HepG2 (cell line): Measurements from ENCODE around the gene LIPT1. TPM values are rescaled to one million over a fixed set of nuclear protein-coding genes. Genes with fewer than 3 reads are reported as not detected.
A peak's percentile ranks its signal among the peaks of the same experiment; 100 is the strongest.

ENCODE experiments used
- ATAC-seq: fragments of 200-7000 bp; cut with Tn5 transposase; 3 replicates; pipeline ENCODE4 v1.9.1; 2020; ENCODE audit warnings: mild to moderate bottlenecking, moderate library complexity
- BruUV-seq: library from RNA; stranded (reverse); fragments of 400-500 nt; replicated peaks from 2 replicates; lab custom pipeline; 2021; lab: Mats Ljungman, UMichigan
- CTCF ChIA-PET: fragments of 300-600 bp; formaldehyde crosslinking; extraction: SDS; loops from one replicate; lab custom pipeline; 2021; ENCODE audit warnings: low total read pairs, inconsistent platforms, low intra/inter-chr PET ratio; lab: Yijun Ruan, JAX
- POLR2A ChIA-PET: fragments of 350-600 bp; sonication (Branson Sonifier 250); formaldehyde crosslinking; loops from one replicate; lab custom pipeline; 2020; ENCODE audit warnings: antibody characterized with exemption, inconsistent platforms; lab: Yijun Ruan, JAX
- DNase-seq: peaks from one replicate; pipeline ENCODE4 v3.0.0-alpha.2; 2015; ENCODE audit warnings: low spot score
- FAIRE-seq: peaks from 3 replicates; lab custom pipeline; 2011; peaks lifted over from hg19 to GRCh38; lab: Jason Lieb, UNC
- H2AFZ ChIP-seq: one replicate; pipeline ENCODE4 v1.6.1; 2011; ENCODE audit warnings: low read length, inconsistent platforms
- H3K27ac ChIP-seq: fragments of 300-600 bp; 3 replicates; pipeline ENCODE4 v1.8.0; 2011; ENCODE audit warnings: mixed run types, mild to moderate bottlenecking, mixed read lengths, low read length, inconsistent platforms; ENCODE audit not compliant: insufficient read depth; ENCODE audit errors: extremely low read length
- H3K27me3 ChIP-seq, 2 experiments: fragments of 200-600 bp in 1 of 2; 2 replicates in 1 of 2; 3 replicates in 1 of 2; pipeline versions ENCODE4 v1.6.0 to v1.8.0; 2011; ENCODE audit warnings: low read length in 2 of 2, mild to moderate bottlenecking in 2 of 2, moderate library complexity in 2 of 2, inconsistent platforms in 1 of 2; ENCODE audit not compliant: insufficient read depth in 2 of 2, control insufficient read depth in 1 of 2
- H3K36me3 ChIP-seq, 2 experiments: fragments of 200-600 bp in 1 of 2; replicated peaks in 1 of 2; 2 replicates in 1 of 2; 3 replicates in 1 of 2; pipeline versions ENCODE4 v1.5.1 to v1.8.0; 2011; ENCODE audit warnings: low read length in 2 of 2, inconsistent platforms in 1 of 2; ENCODE audit not compliant: insufficient read depth in 2 of 2, control insufficient read depth in 1 of 2
- H3K4me1 ChIP-seq: 2 replicates; pipeline ENCODE4 v1.5.1; 2012; ENCODE audit warnings: low read length, inconsistent platforms; ENCODE audit not compliant: insufficient read depth
- H3K4me2 ChIP-seq: 2 replicates; pipeline ENCODE4 v1.6.0; 2011; ENCODE audit warnings: low read depth, low read length, inconsistent platforms
- H3K4me3 ChIP-seq, 3 experiments: fragments of 200-600 bp in 1 of 3; sonication (generic), shearing (Covaris generic) in 1 of 3; replicated peaks in 1 of 3; 2 replicates each; pipeline ENCODE4 v1.5.1; 2011 to 2016; ENCODE audit warnings: low read length in 3 of 3, inconsistent platforms in 2 of 3, low read depth in 2 of 3, mild to moderate bottlenecking in 2 of 3, control low read depth in 1 of 3, mixed read lengths in 1 of 3; ENCODE audit not compliant: insufficient read depth in 1 of 3
- H3K79me2 ChIP-seq: one replicate; pipeline ENCODE4 v1.6.1; 2011; ENCODE audit warnings: low read length, inconsistent platforms; ENCODE audit not compliant: insufficient read depth
- H3K9ac ChIP-seq: 2 replicates; pipeline ENCODE4 v1.6.0; 2011; ENCODE audit warnings: mild to moderate bottlenecking, low read depth, low read length, inconsistent platforms; ENCODE audit not compliant: insufficient read depth
- H3K9me3 ChIP-seq: 2 replicates; pipeline ENCODE4 v1.5.1; 2012; ENCODE audit warnings: mild to moderate bottlenecking, low read length
- H4K20me1 ChIP-seq: 2 replicates; pipeline ENCODE4 v1.6.0; 2011; ENCODE audit warnings: inconsistent platforms, mild to moderate bottlenecking, low read length, moderate library complexity; ENCODE audit not compliant: insufficient read depth
- KLF9 ChIP-seq: IDR thresholded peaks from 2 replicates; pipeline ENCODE4 v1.6.1; 2016; ENCODE audit warnings: low read depth
- NFYC ChIP-seq: IDR thresholded peaks from 2 replicates; pipeline ENCODE4 v1.6.1; 2016; ENCODE audit warnings: missing genetic modification reagents, missing compliant biosample characterization
- PRMT3 ChIP-seq: sonication (generic); formaldehyde crosslinking; IDR thresholded peaks from 2 replicates; pipeline ENCODE4 v1.8.1; 2022; ENCODE audit warnings: low read depth, mild to moderate bottlenecking, moderate library complexity, missing genetic modification reagents, borderline replicate concordance
- RFX3 ChIP-seq: IDR thresholded peaks from 2 replicates; pipeline ENCODE4 v1.6.1; 2016; ENCODE audit warnings: missing biosample characterization, missing genetic modification reagents
- RORA ChIP-seq: sonication (generic); formaldehyde crosslinking; IDR thresholded peaks from 2 replicates; pipeline ENCODE4 v1.5.0; 2020; ENCODE audit warnings: mild to moderate bottlenecking, missing genetic modification reagents, moderate library complexity
- ZNF18 ChIP-seq: sonication (generic); formaldehyde crosslinking; IDR thresholded peaks from 2 replicates; pipeline ENCODE4 v1.8.0; 2022; ENCODE audit warnings: mild to moderate bottlenecking, missing genetic modification reagents; ENCODE audit not compliant: insufficient replicate concordance
- ZNF24 ChIP-seq: fragments of 450-650 bp; IDR thresholded peaks from 2 replicates; pipeline ENCODE4 v1.6.1; 2017; ENCODE audit warnings: antibody characterized with exemption, mild to moderate bottlenecking
- ZSCAN30 ChIP-seq: sonication (generic); formaldehyde crosslinking; IDR thresholded peaks from 2 replicates; pipeline ENCODE4 v1.5.0; 2020; ENCODE audit warnings: mild to moderate bottlenecking, missing genetic modification reagents
- WGBS: methylation state at CpG from one replicate; pipeline ENCODE4 v1.1.6; 2017; ENCODE audit warnings: low lambda C conversion rate; 5-methylcytosine and 5-hydroxymethylcytosine counted together
- in situ Hi-C: cut with HindIII; loops from 2 replicates; pipeline ENCODE4 v1.10.0; 2017; ENCODE audit warnings: low pct_unique_long_range_greater_than_20kb; ENCODE audit not compliant: extremely low pct_ligation_motif_present
- intact Hi-C: fragments of 100-400 bp; cut with micrococcal nuclease; formaldehyde crosslinking; loops from one replicate; pipeline ENCODE4 v1.10.0; 2022; ENCODE audit not compliant: unreplicated experiment
- polyA plus RNA-seq, 8 experiments: library from polyadenylated mRNA; depleted of rRNA in 3 of 8; stranded (reverse) in 7 of 8; unstranded in 1 of 8; fragments of >200 nt; fragmentation: Illumina TruSeq in 4 of 8; extraction: Trizol in 4 of 8; gene quantifications; 2 replicates each; pipeline versions ENCODE4 v1.2.1 to v1.2.3, GENCODE V29; 2011 to 2016; ENCODE audit warnings: low read depth in 4 of 8, missing spikeins in 1 of 8, mixed read lengths in 1 of 8; ENCODE audit not compliant: insufficient read depth in 1 of 8
- total RNA-seq, 5 experiments: library from RNA; depleted of rRNA; stranded (reverse); fragments of >200 nt; fragmentation: Illumina TruSeq; extraction: Trizol; gene quantifications; 2 replicates each; pipeline ENCODE4 v1.2.3, GENCODE V29; 2016; ENCODE audit warnings: low read depth in 1 of 5

LIPT1 gene
- total and polyA plus RNA-seq, 2 of the 13 experiments (the other 11 are each of a cell fraction or from before 2014, with no cell fraction given): 8.0 to 9.6 TPM

DNA sequence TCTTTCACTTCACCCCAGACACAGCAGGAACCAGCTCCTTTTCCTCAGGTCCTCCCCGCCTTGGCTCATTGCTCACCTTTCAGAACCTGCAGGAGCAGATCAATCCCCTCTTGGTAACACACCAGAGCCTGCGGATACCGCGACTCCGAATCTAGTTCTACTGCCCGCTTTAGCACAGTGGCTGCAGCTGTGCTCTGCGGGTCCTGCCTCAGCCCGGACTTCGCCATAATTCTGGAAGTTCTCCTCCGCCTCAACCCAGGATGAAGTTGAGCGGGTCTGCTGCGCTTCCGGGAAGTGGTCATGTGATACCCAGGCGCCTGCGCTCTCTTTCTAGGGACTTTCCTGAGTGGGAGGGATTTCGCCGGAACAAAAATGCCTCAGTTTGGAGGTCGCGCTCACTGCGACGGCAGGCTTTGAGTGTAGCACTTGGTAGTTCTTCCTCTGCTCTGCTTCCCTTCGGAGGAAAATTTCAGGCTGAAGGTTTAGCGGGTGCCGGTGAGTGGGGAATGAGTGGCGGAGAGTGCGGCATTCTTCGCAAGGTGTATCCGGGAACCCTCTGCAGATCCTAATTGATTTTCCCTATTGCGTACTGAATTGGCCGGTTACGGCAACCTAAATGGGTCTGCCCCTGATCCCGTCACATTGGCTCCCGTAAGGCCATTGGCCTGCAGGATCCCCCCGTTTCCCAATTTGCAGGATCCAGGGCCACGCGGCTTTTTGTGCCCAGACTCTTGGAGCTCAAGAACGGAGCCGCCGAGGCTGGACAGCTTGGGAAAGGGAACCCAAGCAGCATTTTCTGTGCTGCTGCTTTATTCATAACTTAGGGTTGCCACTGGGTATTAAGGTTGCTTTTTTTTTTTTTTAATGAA, 26.2 kb downstream of the LIPT1 start, which contains the start of the genes MITD1 and MRPL30 (continued):
- TF ChIP-seq PRMT3 (CRISPR knock-in tag) (peak; percentile 89), RORA (CRISPR knock-in tag) (no peak), RFX3 (peak; percentile 34; the same call in 1 of the 2 replicates)

DNA sequence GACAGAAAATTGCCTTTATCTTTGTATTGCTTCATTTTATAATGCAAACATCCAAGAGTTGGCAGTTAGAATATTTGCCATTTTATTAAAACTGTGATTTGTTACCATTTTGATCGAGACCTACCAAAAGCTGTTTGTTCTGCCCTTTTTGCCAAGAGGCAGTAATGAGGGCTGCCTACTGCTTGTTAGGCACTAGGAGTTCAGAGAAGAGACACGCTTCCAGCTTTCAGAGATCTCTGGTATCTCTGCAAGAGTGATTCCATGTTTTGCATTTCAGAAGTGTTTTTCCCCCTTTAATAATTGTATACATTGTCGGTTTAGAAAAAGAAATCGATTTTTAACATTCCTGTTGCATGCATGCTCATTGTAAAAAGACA, 26.8 kb downstream of the LIPT1 start:
- ATAC-seq: peak; percentile 26

More for the DNA sequence above, 26.8 kb downstream of the LIPT1 start:
- H2AFZ ChIP-seq: peak overlapping the region; percentile 66
- H3K9me3 ChIP-seq: no peaks in the 10 kb centered on the region
- intact Hi-C loops (loop anchor here (1.0 to 10.0 kb wide), 5 partner anchors 27 to 313 kb away; partner anchors contain the start of genes LIPT1, REV1, TSGA10 and TXNDC9), in situ Hi-C loops (loop anchor here (5.0 kb wide), 1 partner anchor 156 kb away; the partner anchor contains the start of genes EIF5B and TXNDC9)
- H3K9ac ChIP-seq: peak overlapping the region; percentile 82
- POLR2A ChIA-PET: interaction anchor here (1.2 to 3.4 kb wide), 7 partner anchors 9 to 309 kb away, joined by 3 to 103 read pairs (median 9); partner anchors contain the start of genes C2orf15, EIF5B, LIPT1 and TSGA10
- CTCF ChIA-PET: no interaction called here
- H3K27ac ChIP-seq: peak overlapping the region; percentile 83
- H3K79me2 ChIP-seq: peaks cover 65% of the 10 kb centered on the region
- 0 out of 5 replicates have a peak, but pooled peaks cover 0 to 2% of the 10 kb centered on the region in 2 experiments for H3K36me3 ChIP-seq
- no peak for TF ChIP-seq NFYC (CRISPR knock-in tag)
- TF ChIP-seq KLF9 (CRISPR knock-in tag): peak; percentile 1; the same call in 1 of the 2 replicates
- 0 out of 2 replicates have a peak, but pooled peaks have one; percentile 6 for TF ChIP-seq ZNF24
- TF ChIP-seq ZSCAN30: 0 out of 2 replicates have a peak, but pooled peaks have one; percentile 29
- peak; percentile 0 for TF ChIP-seq ZNF18 (CRISPR knock-in tag)
- TF ChIP-seq, all 625 proteins: peak for 4
- peak; percentile 24 for DNase-seq
- peak overlapping the region; percentile 68 to 84 (median 84) for H3K4me3 ChIP-seq
- WGBS: 0% methylated on average over 4 of the region's 4 CpGs
- H3K27me3 ChIP-seq: no peaks in the 10 kb centered on the region; a peak in 1 of 5 replicates
- peak overlapping the region; percentile 83 for H3K4me2 ChIP-seq
- no peaks in the 10 kb centered on the region for H4K20me1 ChIP-seq
- no TSS peak for BruUV-seq
- FAIRE-seq: no peak
- H3K4me1 ChIP-seq: peaks cover 46% of the 10 kb centered on the region
